Measurements from ENCODE around the gene RPS6KB2.

RPS6KB2 gene

GRCh38 chr11:67396587-67397389, 31.5 kb upstream of the RPS6KB2 start:
- DNase-seq (ENCODE audit: low read depth in 1 of 2, low spot score in 1 of 2), result no peak
- TF ChIP-seq POLR2AphosphoS5 (IDR thresholded peaks at IDR 0.05; ENCODE audit: low read depth), result peak; percentile 25; the same call in 1 of the 2 replicates
- TF ChIP-seq, protein P1, sequence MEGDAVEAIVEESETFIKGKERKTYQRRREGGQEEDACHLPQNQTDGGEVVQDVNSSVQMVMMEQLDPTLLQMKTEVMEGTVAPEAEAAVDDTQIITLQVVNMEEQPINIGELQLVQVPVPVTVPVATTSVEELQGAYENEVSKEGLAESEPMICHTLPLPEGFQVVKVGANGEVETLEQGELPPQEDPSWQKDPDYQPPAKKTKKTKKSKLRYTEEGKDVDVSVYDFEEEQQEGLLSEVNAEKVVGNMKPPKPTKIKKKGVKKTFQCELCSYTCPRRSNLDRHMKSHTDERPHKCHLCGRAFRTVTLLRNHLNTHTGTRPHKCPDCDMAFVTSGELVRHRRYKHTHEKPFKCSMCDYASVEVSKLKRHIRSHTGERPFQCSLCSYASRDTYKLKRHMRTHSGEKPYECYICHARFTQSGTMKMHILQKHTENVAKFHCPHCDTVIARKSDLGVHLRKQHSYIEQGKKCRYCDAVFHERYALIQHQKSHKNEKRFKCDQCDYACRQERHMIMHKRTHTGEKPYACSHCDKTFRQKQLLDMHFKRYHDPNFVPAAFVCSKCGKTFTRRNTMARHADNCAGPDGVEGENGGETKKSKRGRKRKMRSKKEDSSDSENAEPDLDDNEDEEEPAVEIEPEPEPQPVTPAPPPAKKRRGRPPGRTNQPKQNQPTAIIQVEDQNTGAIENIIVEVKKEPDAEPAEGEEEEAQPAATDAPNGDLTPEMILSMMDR (IDR thresholded peaks at IDR 0.05; ENCODE audit: insufficient read depth, low read length), result no peak
- H3K27ac ChIP-seq (replicated peaks), result peak overlapping the region; percentile 21
- no peaks in the 10 kb centered on the region for H3K27me3 ChIP-seq (ENCODE audit: insufficient read depth, poor library complexity, severe bottlenecking)
- H3K4me3 ChIP-seq (replicated peaks; ENCODE audit: insufficient read depth, low read length), result no peak overlapping the region

DNA sequence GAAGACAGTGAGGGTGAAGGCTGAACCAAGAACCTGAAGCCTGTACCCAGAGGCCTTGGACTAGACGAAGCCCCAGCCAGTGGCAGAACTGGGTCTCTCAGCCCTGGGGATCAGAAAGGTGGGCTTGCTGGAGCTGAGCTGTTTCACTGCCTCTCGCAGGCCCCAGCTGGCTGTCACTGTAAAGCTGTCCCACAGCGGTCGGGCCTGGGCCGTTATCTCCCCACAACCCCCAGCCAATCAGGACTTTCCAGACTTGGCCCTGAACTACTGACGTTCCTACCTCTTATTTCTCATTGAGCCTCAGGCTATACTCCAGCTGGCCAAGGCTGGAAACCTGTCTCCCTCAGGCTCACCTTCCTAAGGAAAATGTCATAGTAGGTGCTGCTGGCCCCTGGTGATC, 30.8 kb upstream of the RPS6KB2 start:
- TF ChIP-seq REST (IDR thresholded peaks at IDR 0.05; ENCODE audit: insufficient replicate concordance, low read depth) (no peak), GABPA (IDR thresholded peaks at IDR 0.05; ENCODE audit: low read depth) (no peak), SPI1 (IDR thresholded peaks at IDR 0.05; ENCODE audit: borderline replicate concordance, low read depth) (no peak), POLR2AphosphoS5 (IDR thresholded peaks at IDR 0.05; ENCODE audit: low read depth) (no peak)
- TF ChIP-seq, protein P1 (IDR thresholded peaks at IDR 0.05; ENCODE audit: insufficient read depth, low read length), result no peak
- H3K27ac ChIP-seq (replicated peaks), result peak overlapping the region; percentile 21
- H3K4me3 ChIP-seq (replicated peaks; ENCODE audit: insufficient read depth, low read length), result no peak overlapping the region
- H3K27me3 ChIP-seq (ENCODE audit: insufficient read depth, poor library complexity, severe bottlenecking), result no peaks in the 10 kb centered on the region
- DNase-seq (ENCODE audit: low read depth in 1 of 2, low spot score in 1 of 2), result no peak

DNA sequence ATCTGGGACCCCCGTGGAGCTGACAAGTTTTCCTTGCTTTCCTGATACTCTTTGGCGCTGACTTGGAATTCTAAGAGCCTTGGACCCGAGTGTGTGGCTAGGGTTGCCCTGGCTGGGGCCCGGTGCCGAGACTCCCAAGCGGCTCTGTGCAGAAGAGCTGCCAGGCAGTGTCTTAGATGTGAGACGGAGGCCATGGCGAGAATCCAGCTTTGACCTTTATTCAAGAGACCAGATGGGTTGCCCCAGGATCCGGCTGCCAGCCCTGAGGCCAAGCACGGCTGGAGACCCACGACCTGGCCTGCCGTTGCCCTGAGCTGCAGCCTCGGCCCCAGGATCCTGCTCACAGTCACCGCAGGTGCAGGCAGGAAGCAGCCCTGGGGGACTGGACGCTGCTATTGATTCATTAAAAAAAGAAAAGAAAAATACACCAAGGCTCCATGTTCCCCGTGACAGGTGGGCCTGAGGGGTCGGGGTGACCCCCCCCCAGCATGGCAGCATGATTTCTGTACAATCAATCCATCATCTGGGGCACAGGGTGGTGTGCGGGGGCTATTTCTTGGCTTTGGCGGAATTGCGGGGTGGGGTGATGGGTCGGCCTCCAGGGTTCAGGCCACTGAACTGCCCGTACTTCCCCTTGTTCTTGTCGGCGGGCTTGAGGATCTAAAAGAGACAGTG, 30.2 kb upstream of the RPS6KB2 start:
- H3K27me3 ChIP-seq (ENCODE audit: insufficient read depth, poor library complexity, severe bottlenecking), result no peaks in the 10 kb centered on the region
- H3K27ac ChIP-seq (replicated peaks), result no peak overlapping the region
- DNase-seq (ENCODE audit: low read depth in 1 of 2, low spot score in 1 of 2), result no peak
- no peak overlapping the region for H3K4me3 ChIP-seq (replicated peaks; ENCODE audit: insufficient read depth, low read length)
- TF ChIP-seq POLR2AphosphoS5 (IDR thresholded peaks at IDR 0.05; ENCODE audit: low read depth) (no peak), REST (IDR thresholded peaks at IDR 0.05; ENCODE audit: insufficient replicate concordance, low read depth) (no peak), SPI1 (IDR thresholded peaks at IDR 0.05; ENCODE audit: borderline replicate concordance, low read depth) (no peak), GABPA (IDR thresholded peaks at IDR 0.05; ENCODE audit: low read depth) (no peak)
- TF ChIP-seq, protein P1 (IDR thresholded peaks at IDR 0.05; ENCODE audit: insufficient read depth, low read length), result no peak

Measured in HL-60 (cell line).